Aorta (tissue), 5 donors: Measurements from ENCODE around the gene USP4. TPM values are rescaled to one million over a fixed set of nuclear protein-coding genes. Genes with fewer than 3 reads are reported as not detected.
"Not testable (repeated sequence)": the region's sequence is repeated elsewhere in the genome, so short reads cannot be mapped to it uniquely, and the experiment has no call there.

Experiments used
- ATAC-seq: fragments of 200-7000 bp; cut with Tn5 transposase; one replicate; pipeline ENCODE4 v1.9.1; 2022; ENCODE audit warnings: moderate library complexity; ENCODE audit not compliant: low FRiP score
- DNase-seq, 2 donors: peaks; one replicate each; pipeline ENCODE4 v3.0.0-alpha.2; 2020
- H3K27ac ChIP-seq, 2 donors: one replicate each; pipeline ENCODE4 v1.5.1; 2013; ENCODE audit warnings: low read length in 2 of 2, mild to moderate bottlenecking in 2 of 2, moderate library complexity in 2 of 2, control low read depth in 1 of 2, inconsistent platforms in 1 of 2, low read depth in 1 of 2
- H3K27me3 ChIP-seq, 2 donors: one replicate each; pipeline ENCODE4 v1.6.1; 2013; ENCODE audit warnings: control low read depth in 1 of 2, low read length in 1 of 2, mild to moderate bottlenecking in 1 of 2, moderate library complexity in 1 of 2; ENCODE audit not compliant: insufficient read depth in 2 of 2, control insufficient read depth in 1 of 2
- H3K36me3 ChIP-seq, 2 donors: one replicate each; pipeline ENCODE4 v1.6.1; 2013; ENCODE audit warnings: control low read depth in 1 of 2, low read length in 1 of 2, mild to moderate bottlenecking in 1 of 2; ENCODE audit not compliant: insufficient read depth in 2 of 2, control insufficient read depth in 1 of 2
- H3K4me1 ChIP-seq, 2 donors: one replicate each; pipeline ENCODE4 v1.6.1; 2013; ENCODE audit warnings: low read length in 2 of 2, control low read depth in 1 of 2, mild to moderate bottlenecking in 1 of 2, moderate library complexity in 1 of 2; ENCODE audit not compliant: insufficient read depth in 2 of 2, control insufficient read depth in 1 of 2
- H3K4me3 ChIP-seq, 2 donors: one replicate each; pipeline ENCODE4 v1.5.1; 2013; ENCODE audit warnings: low read length in 2 of 2, control low read depth in 1 of 2, mild to moderate bottlenecking in 1 of 2
- H3K9me3 ChIP-seq: one replicate; pipeline ENCODE4 v1.6.1; 2013; ENCODE audit warnings: mild to moderate bottlenecking, low read length; ENCODE audit not compliant: control insufficient read depth
- WGBS, 2 donors: extraction: QIAGEN DNeasy Blood & Tissue Kit; methylation state at CpG; one replicate each; pipeline ENCODE4 v1.1.7; 2013; 5-methylcytosine and 5-hydroxymethylcytosine counted together
- intact Hi-C, 2 donors: fragments of 100-400 bp; cut with DNase I; formaldehyde crosslinking; loops; one replicate each; pipeline versions ENCODE4 v1.14.2 to v1.15.0; 2022
- microRNA-seq, 2 donors: library from miRNA; unstranded; fragments of <30 nt; microRNA quantifications; one replicate each; pipeline ENCODE4 v1.2.0, GENCODE V29; 2020
- polyA plus RNA-seq, 2 donors: library from polyadenylated mRNA; stranded (reverse); fragments of 200-250 nt; gene quantifications; one replicate each; pipeline ENCODE4 v1.2.3, GENCODE V29; 2013
- total RNA-seq, 2 donors: library from RNA; stranded (reverse); fragmentation: NEBNext Ultra II Directional; extraction: Animal tissue kit (Norgen Biotek cat#: 25700); gene quantifications; one replicate each; pipeline ENCODE4 v1.2.1, GENCODE V29; 2021
- donor health status: healthy with polysubstance abuse.
- donor health status: Bipolar disorder and iron deficiency.
- donor health status: DM: no; HTN: no; CAD: no.
- donor health status: DM: no; HTN: no; CAD: no.
- donor health status: DM: yes; HTN: yes; CAD: no.

USP4 gene
- total and polyA plus RNA-seq, 4 donors = 18.3 to 81.5 (median 62.7) TPM

- intact Hi-C loops = no loop called here
- DNase-seq (no peak), ATAC-seq (no peak)
- H3K4me1 ChIP-seq = no peaks in the 10 kb centered on the region
- no peak overlapping the region for H3K27ac ChIP-seq
- no peaks in the 10 kb centered on the region for H3K27me3 ChIP-seq
- H3K36me3 ChIP-seq = peaks cover 0 to 3% of the 10 kb centered on the region in 2 donors
- peaks cover 7% of the 10 kb centered on the region for H3K9me3 ChIP-seq
- 92 to 94% methylated on average over 3 of the region's 3 CpGs for WGBS, 2 donors
- no peak overlapping the region for H3K4me3 ChIP-seq
Observed at GRCh38 chr3:49237344-49237743, 102.5 kb downstream of the USP4 start.

DNA sequence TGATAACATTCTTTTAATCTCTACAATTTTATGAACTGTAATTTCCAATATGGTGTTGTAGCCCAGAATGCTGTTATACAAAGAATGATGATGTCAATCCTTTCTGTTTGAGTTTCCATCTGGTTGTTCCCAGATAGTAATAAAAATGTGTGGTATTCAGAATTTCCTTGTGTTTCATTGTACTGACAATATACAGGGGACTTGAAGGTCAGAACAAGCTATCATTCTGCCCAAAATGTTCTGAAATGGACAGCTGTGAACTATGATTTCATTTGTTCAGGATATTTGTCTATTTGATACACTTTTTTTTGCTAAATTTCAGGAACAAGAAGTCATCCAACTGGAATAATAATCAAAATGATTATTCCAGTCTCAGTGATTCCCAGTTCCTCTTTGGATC lies 103.6 kb downstream of the USP4 start:
- intact Hi-C loops = no loop called here
- no peak overlapping the region for H3K4me3 ChIP-seq
- H3K36me3 ChIP-seq = peaks cover 0 to 3% of the 10 kb centered on the region in 2 donors
- H3K9me3 ChIP-seq = peaks cover 7% of the 10 kb centered on the region
- DNase-seq = no peak
- H3K27me3 ChIP-seq = no peaks in the 10 kb centered on the region
- no peaks in the 10 kb centered on the region for H3K4me1 ChIP-seq
- H3K27ac ChIP-seq = no peak overlapping the region
- ATAC-seq = no peak

DNA sequence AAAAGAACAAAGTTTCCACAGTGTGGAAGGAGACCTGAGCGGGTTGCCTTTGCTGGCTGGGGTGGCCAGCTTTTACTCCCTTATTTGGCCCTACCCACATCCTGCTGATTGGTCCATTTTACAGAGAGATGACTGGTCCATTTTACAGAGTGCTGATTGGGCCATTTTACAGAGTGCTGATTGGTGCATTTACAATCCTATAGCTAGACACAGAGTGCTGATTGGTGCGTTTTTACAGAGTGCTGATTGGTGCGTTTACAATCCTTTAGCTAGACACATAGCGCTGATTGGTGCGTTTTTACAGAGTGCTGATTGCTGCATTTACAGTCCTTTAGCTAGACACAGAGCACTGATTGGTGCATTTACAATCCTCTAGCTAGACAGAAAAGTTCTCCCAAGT lies 111.0 kb downstream of the USP4 start:
- intact Hi-C loops, DNase-seq, H3K9me3 ChIP-seq, H3K27ac ChIP-seq, ATAC-seq, H3K27me3 ChIP-seq, H3K4me1 ChIP-seq, H3K36me3 ChIP-seq, H3K4me3 ChIP-seq: not testable (repeated sequence)
- WGBS, 2 donors = 91 to 93% methylated on average over 5 of the region's 5 CpGs

Small RNAs within 50 kb of the gene (microRNA-seq; reads per million reads assigned to microRNA genes)
- 0 reads per million in 2 donors for gene MIR4271

Other genes with a start within 250 kb of the USP4 start
- gene QRICH1, start 246.0 kb downstream of the USP4 start, total RNA-seq = 100 to 1,000 TPM in 1 of 2 donors, 10 to 100 TPM in 1; 77.3 to 103 TPM
- 10 to 100 TPM in 1 of 2 donors, 1 to 10 TPM in 1; 8.3 to 66.9 TPM for gene QRICH1, start 246.0 kb downstream of the USP4 start, polyA plus RNA-seq
- gene QARS1, start 235.3 kb downstream of the USP4 start, total RNA-seq = 100 to 1,000 TPM; 127 to 164 TPM
- gene QARS1, start 235.3 kb downstream of the USP4 start, polyA plus RNA-seq = 100 to 1,000 TPM; 142 to 267 TPM
- gene USP19, start 219.2 kb downstream of the USP4 start, total RNA-seq = 10 to 100 TPM; 40.3 to 54.8 TPM
- gene USP19, start 219.2 kb downstream of the USP4 start, polyA plus RNA-seq = 10 to 100 TPM; 22.7 to 31.0 TPM
- 100 to 1,000 TPM; 362 to 707 TPM for gene LAMB2, start 207.0 kb downstream of the USP4 start, total RNA-seq
- gene LAMB2, start 207.0 kb downstream of the USP4 start, polyA plus RNA-seq = 1,000 to 10,000 TPM in 1 of 2 donors, 100 to 1,000 TPM in 1; 200 to 1,923 TPM
- gene CCDC71, start 173.7 kb downstream of the USP4 start, total RNA-seq = 10 to 100 TPM; 13.2 to 16.6 TPM
- 10 to 100 TPM in 1 of 2 donors, 1 to 10 TPM in 1; 1.8 to 11.8 TPM for gene CCDC71, start 173.7 kb downstream of the USP4 start, polyA plus RNA-seq
- gene KLHDC8B, start 168.5 kb downstream of the USP4 start, total RNA-seq = 10 to 100 TPM; 27.0 to 40.2 TPM
- 10 to 100 TPM; 16.0 to 31.3 TPM for gene KLHDC8B, start 168.5 kb downstream of the USP4 start, polyA plus RNA-seq
- gene C3orf62, start 62.8 kb downstream of the USP4 start, total RNA-seq = 1 to 10 TPM; 4.3 to 5.9 TPM
- gene C3orf62, start 62.8 kb downstream of the USP4 start, polyA plus RNA-seq = 1 to 10 TPM; 3.8 to 8.0 TPM
- gene GPX1, start 18.3 kb upstream of the USP4 start, total RNA-seq = 100 to 1,000 TPM; 174 to 209 TPM
- 100 to 1,000 TPM; 316 to 484 TPM for gene GPX1, start 18.3 kb upstream of the USP4 start, polyA plus RNA-seq
- gene RHOA, start 71.9 kb upstream of the USP4 start, total RNA-seq = 100 to 1,000 TPM; 465 to 552 TPM
- gene RHOA, start 71.9 kb upstream of the USP4 start, polyA plus RNA-seq = 100 to 1,000 TPM; 367 to 580 TPM
- 10 to 100 TPM; 23.8 to 27.2 TPM for gene TCTA, start 72.4 kb upstream of the USP4 start, total RNA-seq
- 10 to 100 TPM; 24.8 to 27.3 TPM for gene TCTA, start 72.4 kb upstream of the USP4 start, polyA plus RNA-seq
- gene AMT, start 82.4 kb upstream of the USP4 start, total RNA-seq = 10 to 100 TPM in 1 of 2 donors, 1 to 10 TPM in 1; 3.6 to 11.3 TPM
- 10 to 100 TPM; 12.6 to 70.8 TPM for gene AMT, start 82.4 kb upstream of the USP4 start, polyA plus RNA-seq
- 10 to 100 TPM; 10.7 to 25.6 TPM for gene NICN1, start 89.3 kb upstream of the USP4 start, total RNA-seq
- 10 to 100 TPM in 1 of 2 donors, 1 to 10 TPM in 1; 5.5 to 23.4 TPM for gene NICN1, start 89.3 kb upstream of the USP4 start, polyA plus RNA-seq
- gene DAG1, start 130.2 kb upstream of the USP4 start, total RNA-seq = 10 to 100 TPM; 70.3 to 87.4 TPM
- gene DAG1, start 130.2 kb upstream of the USP4 start, polyA plus RNA-seq = 10 to 100 TPM; 15.3 to 25.3 TPM
- under 1 TPM; 0.42 to 0.75 TPM for gene BSN, start 214.4 kb upstream of the USP4 start, total RNA-seq
- under 1 TPM in 1 of 2 donors, not detected in 1; 0.08 TPM for gene BSN, start 214.4 kb upstream of the USP4 start, polyA plus RNA-seq